HEK293T (cell line): ENCODE results near the gene CADPS2.
"Not testable (repeated sequence)": the region's sequence is repeated elsewhere in the genome, so short reads cannot be mapped to it uniquely, and the experiment has no call there.

Source experiments
- CTCF ChIA-PET: fragments of 350-600 bp; formaldehyde crosslinking; extraction: SDS; loops from one replicate; lab custom pipeline; 2021; ENCODE audit warnings: antibody characterized with exemption, inconsistent platforms; lab: Yijun Ruan, JAX
- POLR2A ChIA-PET: fragments of 350-600 bp; formaldehyde crosslinking; extraction: SDS; loops from one replicate; lab custom pipeline; 2020; ENCODE audit warnings: antibody characterized with exemption, inconsistent platforms; lab: Yijun Ruan, JAX
- DNase-seq: peaks from one replicate; pipeline ENCODE4 v3.0.0; 2012; ENCODE audit warnings: mixed read lengths; ENCODE audit errors: extremely low spot score
- ARNT ChIP-seq: fragments of 450-650 bp; IDR thresholded peaks from 2 replicates; pipeline ENCODE4 v1.6.1; 2017; ENCODE audit warnings: mild to moderate bottlenecking
- BHLHE40 ChIP-seq: fragments of 450-650 bp; IDR thresholded peaks from 2 replicates; pipeline ENCODE4 v1.6.1; 2016; ENCODE audit warnings: mild to moderate bottlenecking, moderate library complexity, borderline replicate concordance
- CTBP1 ChIP-seq: fragments of 450-650 bp; IDR thresholded peaks from 2 replicates; pipeline ENCODE4 v1.6.1; 2016; ENCODE audit warnings: borderline replicate concordance
- ELF4 ChIP-seq: fragments of 450-650 bp; IDR thresholded peaks from 2 replicates; pipeline ENCODE4 v1.6.1; 2017; ENCODE audit warnings: antibody characterized with exemption
- FOXA1 ChIP-seq: fragments of 450-650 bp; IDR thresholded peaks from 2 replicates; pipeline ENCODE4 v1.6.1; 2016; ENCODE audit warnings: mild to moderate bottlenecking
- FOXK2 ChIP-seq: fragments of 450-650 bp; IDR thresholded peaks from 2 replicates; pipeline ENCODE4 v1.6.1; 2016; ENCODE audit warnings: mild to moderate bottlenecking
- FOXM1 ChIP-seq: fragments of 450-650 bp; IDR thresholded peaks from 2 replicates; pipeline ENCODE4 v1.6.1; 2017; ENCODE audit warnings: mild to moderate bottlenecking, borderline replicate concordance
- HDGF ChIP-seq: fragments of 450-650 bp; IDR thresholded peaks from 2 replicates; pipeline ENCODE4 v1.6.1; 2017; ENCODE audit warnings: antibody characterized with exemption, borderline replicate concordance
- L3MBTL2 ChIP-seq: fragments of 450-650 bp; conservative IDR thresholded peaks from 2 replicates; pipeline ENCODE4 v1.6.1; 2016; ENCODE audit warnings: mild to moderate bottlenecking
- LEF1 ChIP-seq: fragments of 450-650 bp; IDR thresholded peaks from 2 replicates; pipeline ENCODE4 v1.6.1; 2017; ENCODE audit warnings: mild to moderate bottlenecking, borderline replicate concordance
- NFRKB ChIP-seq: fragments of 450-650 bp; IDR thresholded peaks from 2 replicates; pipeline ENCODE4 v1.6.1; 2016; ENCODE audit warnings: mild to moderate bottlenecking, moderate library complexity
- PKNOX1 ChIP-seq: fragments of 450-650 bp; IDR thresholded peaks from 2 replicates; pipeline ENCODE4 v1.6.1; 2016
- SP1 ChIP-seq: fragments of 450-650 bp; IDR thresholded peaks from 2 replicates; pipeline ENCODE4 v1.6.1; 2017
- SUZ12 ChIP-seq: fragments of 450-650 bp; IDR thresholded peaks from 2 replicates; pipeline ENCODE4 v1.6.1; 2016; ENCODE audit warnings: mild to moderate bottlenecking
- TARDBP ChIP-seq: fragments of 450-650 bp; IDR thresholded peaks from 2 replicates; pipeline ENCODE4 v1.6.1; 2016
- ZNF384 ChIP-seq: fragments of 450-650 bp; IDR thresholded peaks from 2 replicates; pipeline ENCODE4 v1.6.1; 2016

Gene CADPS2

GRCh38 chr7:122299624-122300210, 586.5 kb downstream of the CADPS2 start:
- CTCF ChIA-PET: no interaction called here
- DNase-seq: no peak

GRCh38 chr7:122298618-122299017, 587.6 kb downstream of the CADPS2 start:
- TF ChIP-seq FOXA1 (no peak), L3MBTL2 (no peak), TARDBP (no peak), SUZ12 (no peak), NFRKB (no peak), LEF1 (no peak), HDGF (no peak), BHLHE40 (no peak), CTBP1 (no peak), ELF4 (no peak), FOXM1 (no peak), SP1 (no peak)
- ChIA-PET CTCF (no interaction called here), POLR2A (no interaction called here)
- DNase-seq: no peak

More at GRCh38 chr7:122299624-122300210, 586.5 kb downstream of the CADPS2 start:
- TF ChIP-seq L3MBTL2: no peak
- no peak for TF ChIP-seq FOXM1
- TF ChIP-seq FOXA1: no peak
- TF ChIP-seq ARNT: no peak
- TF ChIP-seq HDGF: no peak
- no peak for TF ChIP-seq BHLHE40
- TF ChIP-seq ZNF384: no peak
- no peak for TF ChIP-seq SUZ12
- no peak for TF ChIP-seq SP1
- no peak for TF ChIP-seq PKNOX1
- TF ChIP-seq LEF1: no peak
- TF ChIP-seq ELF4: no peak
- no peak for TF ChIP-seq CTBP1
- no peak for TF ChIP-seq NFRKB
- TF ChIP-seq FOXK2: no peak
- POLR2A ChIA-PET: no interaction called here

GRCh38 chr7:122298131-122298530, 588.1 kb downstream of the CADPS2 start:
- no peak for DNase-seq
- ChIA-PET CTCF (no interaction called here), POLR2A (no interaction called here)
- TF ChIP-seq TARDBP (no peak), PKNOX1 (no peak), SP1 (no peak), FOXA1 (no peak), NFRKB (no peak), SUZ12 (no peak), ZNF384 (no peak), BHLHE40 (no peak), LEF1 (no peak), HDGF (no peak), L3MBTL2 (no peak), CTBP1 (no peak), FOXM1 (no peak), FOXK2 (no peak), ARNT (no peak), ELF4 (no peak)

- ChIA-PET POLR2A (no interaction called here), CTCF (no interaction called here)
- no peak for DNase-seq
- TF ChIP-seq FOXM1 (no peak), ARNT (no peak), FOXA1 (no peak), CTBP1 (no peak), BHLHE40 (no peak), ZNF384 (no peak), NFRKB (no peak), LEF1 (no peak), L3MBTL2 (no peak), FOXK2 (no peak), TARDBP (no peak), PKNOX1 (no peak), ELF4 (no peak), SP1 (no peak), SUZ12 (no peak)
Measured at GRCh38 chr7:122291189-122291588, 595.1 kb downstream of the CADPS2 start.

- POLR2A ChIA-PET: no interaction called here
- DNase-seq: no peak
- CTCF ChIA-PET: interaction anchor here (0.7 kb wide), 1 partner anchor 243 kb away, joined by 3 read pairs; no protein-coding TSS in a partner anchor
- TF ChIP-seq ELF4: no peak
- no peak for TF ChIP-seq CTBP1
- no peak for TF ChIP-seq FOXK2
- TF ChIP-seq TARDBP: no peak
- no peak for TF ChIP-seq FOXM1
- TF ChIP-seq HDGF: no peak
- no peak for TF ChIP-seq BHLHE40
- no peak for TF ChIP-seq SP1
- TF ChIP-seq PKNOX1: no peak
- TF ChIP-seq SUZ12: no peak
- TF ChIP-seq LEF1: no peak
- TF ChIP-seq NFRKB: no peak
- no peak for TF ChIP-seq ZNF384
- no peak for TF ChIP-seq ARNT
Measured at GRCh38 chr7:122290476-122290875, 595.8 kb downstream of the CADPS2 start.

GRCh38 chr7:122289426-122289825, 596.8 kb downstream of the CADPS2 start:
- ChIA-PET POLR2A (no interaction called here), CTCF (no interaction called here)

GRCh38 chr7:122284608-122285007, 601.7 kb downstream of the CADPS2 start:
- POLR2A ChIA-PET, CTCF ChIA-PET, DNase-seq: not testable (repeated sequence)

More at GRCh38 chr7:122289426-122289825, 596.8 kb downstream of the CADPS2 start:
- no peak for DNase-seq
- TF ChIP-seq FOXK2 (no peak), FOXA1 (no peak), FOXM1 (no peak), NFRKB (no peak)
